ENCODE results near the gene SCAMP5.

SCAMP5 gene

DNA sequence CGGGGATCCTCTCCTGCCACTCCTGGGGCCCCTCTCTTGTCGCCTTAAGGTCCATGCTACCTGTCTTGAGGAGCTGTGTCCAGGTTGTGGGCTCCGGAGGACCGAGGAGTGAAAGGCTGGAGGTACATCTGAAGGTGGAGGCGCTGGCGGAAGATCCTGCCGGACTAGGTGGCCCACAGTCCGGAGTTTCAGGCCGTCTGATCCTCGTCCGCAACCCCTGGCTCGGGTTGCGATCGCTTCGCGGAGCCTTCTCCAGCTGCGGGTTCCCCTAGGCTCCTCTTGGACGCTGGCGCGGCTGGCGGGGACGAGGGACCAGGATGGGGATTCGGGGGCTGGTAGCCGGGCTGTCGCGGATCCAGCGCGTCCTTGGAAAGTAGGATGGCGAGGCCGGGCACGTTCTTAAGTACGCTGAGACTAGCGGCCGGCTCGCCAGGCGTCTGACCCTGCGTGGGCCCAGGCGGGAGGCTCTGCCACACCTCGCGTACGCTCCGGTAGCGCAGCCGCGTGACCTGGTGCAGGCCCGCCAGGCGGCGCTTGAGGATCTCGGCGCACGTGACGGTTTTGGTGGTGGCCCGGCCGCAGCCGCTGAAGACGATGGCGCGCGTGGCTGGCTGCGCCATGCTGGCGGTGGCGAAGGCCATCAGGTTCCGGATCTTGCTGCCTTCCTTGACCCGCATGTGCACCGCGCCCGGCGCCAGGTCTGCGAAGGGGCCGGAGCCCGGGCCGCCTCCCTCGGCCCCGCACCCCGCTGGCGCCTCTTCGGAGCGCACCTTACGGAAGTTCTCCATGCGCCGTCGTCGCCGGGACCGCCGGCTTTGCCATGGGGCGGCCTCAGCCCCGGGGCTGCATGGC lies 39.3 kb upstream of the SCAMP5 start:
- H3K4me3 ChIP-seq (ENCODE audit: low read length): peak overlapping the region; percentile 51
- DNase-seq (ENCODE audit: low read depth): peak; percentile 71
- TF ChIP-seq, protein P1, sequence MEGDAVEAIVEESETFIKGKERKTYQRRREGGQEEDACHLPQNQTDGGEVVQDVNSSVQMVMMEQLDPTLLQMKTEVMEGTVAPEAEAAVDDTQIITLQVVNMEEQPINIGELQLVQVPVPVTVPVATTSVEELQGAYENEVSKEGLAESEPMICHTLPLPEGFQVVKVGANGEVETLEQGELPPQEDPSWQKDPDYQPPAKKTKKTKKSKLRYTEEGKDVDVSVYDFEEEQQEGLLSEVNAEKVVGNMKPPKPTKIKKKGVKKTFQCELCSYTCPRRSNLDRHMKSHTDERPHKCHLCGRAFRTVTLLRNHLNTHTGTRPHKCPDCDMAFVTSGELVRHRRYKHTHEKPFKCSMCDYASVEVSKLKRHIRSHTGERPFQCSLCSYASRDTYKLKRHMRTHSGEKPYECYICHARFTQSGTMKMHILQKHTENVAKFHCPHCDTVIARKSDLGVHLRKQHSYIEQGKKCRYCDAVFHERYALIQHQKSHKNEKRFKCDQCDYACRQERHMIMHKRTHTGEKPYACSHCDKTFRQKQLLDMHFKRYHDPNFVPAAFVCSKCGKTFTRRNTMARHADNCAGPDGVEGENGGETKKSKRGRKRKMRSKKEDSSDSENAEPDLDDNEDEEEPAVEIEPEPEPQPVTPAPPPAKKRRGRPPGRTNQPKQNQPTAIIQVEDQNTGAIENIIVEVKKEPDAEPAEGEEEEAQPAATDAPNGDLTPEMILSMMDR (IDR thresholded peaks at IDR 0.05; ENCODE audit: insufficient read depth, low read depth, low read length, missing control alignments): peak; percentile 41

DNA sequence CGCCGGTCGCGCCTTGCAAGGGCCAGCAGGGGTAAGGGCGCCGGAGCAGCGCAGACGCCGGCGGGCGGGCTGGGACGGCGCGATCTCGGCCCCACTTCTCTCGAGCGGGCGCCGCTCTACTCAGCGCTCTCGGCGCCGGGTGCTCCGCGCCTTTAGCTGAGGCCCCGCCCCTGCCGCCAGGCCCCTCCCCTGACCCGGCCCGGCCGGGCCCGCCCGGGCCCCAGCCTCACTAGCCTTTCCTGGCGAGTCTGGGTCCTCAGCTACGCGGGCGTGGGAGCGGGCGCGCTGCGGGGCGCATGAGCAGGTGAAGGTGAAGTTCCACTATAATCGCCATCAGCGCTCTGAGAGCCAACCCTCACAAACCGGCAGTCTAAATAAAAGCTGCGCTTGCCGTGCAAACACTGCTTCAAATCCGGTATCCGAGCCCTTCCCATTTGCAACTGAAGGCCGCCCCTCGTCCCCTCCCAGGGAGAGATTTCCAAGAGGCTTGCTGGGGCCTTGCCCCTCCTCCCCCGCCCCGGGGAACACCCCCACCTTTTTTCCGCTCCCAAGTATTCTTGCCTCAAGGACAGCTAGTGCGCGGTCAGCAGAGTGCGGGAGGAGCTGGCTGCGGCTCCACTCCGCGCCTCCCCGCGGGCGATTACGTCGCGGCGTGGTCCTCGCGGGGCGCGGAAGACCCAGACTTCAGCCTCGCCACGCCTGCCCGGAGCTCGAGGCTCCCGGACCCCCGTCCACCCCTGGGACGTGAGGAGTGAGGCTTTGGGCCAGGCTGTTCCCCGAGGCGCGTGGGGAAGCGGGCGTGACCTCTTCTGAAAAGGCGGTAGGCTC lies 38.5 kb upstream of the SCAMP5 start, which contains the start of gene RPP25:
Gene RPP25 (minus strand): TSS at position 125 of the 828 bp plus-strand sequence. CDS start 189 bp downstream, outside the sequence.
- TF ChIP-seq, protein P1 (IDR thresholded peaks at IDR 0.05; ENCODE audit: insufficient read depth, low read depth, low read length, missing control alignments): no peak
- H3K4me3 ChIP-seq (ENCODE audit: low read length): peak within 1 kb of the TSS; percentile 51
- DNase-seq (ENCODE audit: low read depth): peak; percentile 71

DNA sequence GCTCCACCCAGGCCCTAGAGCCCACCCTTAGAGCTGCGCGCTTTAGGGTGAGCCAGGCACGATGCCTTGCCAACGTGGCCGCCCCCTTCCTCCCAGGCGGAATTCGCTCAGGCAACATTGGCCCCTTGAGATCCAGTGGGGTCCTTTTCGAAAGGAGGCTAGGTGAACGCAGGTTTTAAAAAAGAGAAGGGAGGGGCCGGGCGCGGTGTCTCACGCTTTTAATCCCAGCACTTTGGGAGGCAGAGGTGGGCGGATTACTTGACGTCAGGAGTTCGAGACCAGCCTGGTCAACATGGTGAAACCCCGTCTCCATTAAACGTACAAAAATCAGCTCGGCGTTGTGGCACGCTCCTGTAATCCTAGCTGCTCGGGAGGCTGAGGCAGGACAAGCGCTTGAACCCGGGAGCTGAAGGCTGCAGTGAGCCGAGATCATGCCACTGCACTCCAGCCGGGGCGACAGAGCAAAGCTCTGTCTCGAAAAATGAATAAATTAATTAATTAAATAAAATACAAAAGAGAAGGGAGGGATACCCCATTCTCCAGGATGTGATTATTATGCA lies 37.8 kb upstream of the SCAMP5 start:
- TF ChIP-seq, protein P1 (IDR thresholded peaks at IDR 0.05; ENCODE audit: insufficient read depth, low read depth, low read length, missing control alignments): no peak
- no peak for DNase-seq (ENCODE audit: low read depth)
- H3K4me3 ChIP-seq (ENCODE audit: low read length): peak overlapping the region; percentile 51

DNA sequence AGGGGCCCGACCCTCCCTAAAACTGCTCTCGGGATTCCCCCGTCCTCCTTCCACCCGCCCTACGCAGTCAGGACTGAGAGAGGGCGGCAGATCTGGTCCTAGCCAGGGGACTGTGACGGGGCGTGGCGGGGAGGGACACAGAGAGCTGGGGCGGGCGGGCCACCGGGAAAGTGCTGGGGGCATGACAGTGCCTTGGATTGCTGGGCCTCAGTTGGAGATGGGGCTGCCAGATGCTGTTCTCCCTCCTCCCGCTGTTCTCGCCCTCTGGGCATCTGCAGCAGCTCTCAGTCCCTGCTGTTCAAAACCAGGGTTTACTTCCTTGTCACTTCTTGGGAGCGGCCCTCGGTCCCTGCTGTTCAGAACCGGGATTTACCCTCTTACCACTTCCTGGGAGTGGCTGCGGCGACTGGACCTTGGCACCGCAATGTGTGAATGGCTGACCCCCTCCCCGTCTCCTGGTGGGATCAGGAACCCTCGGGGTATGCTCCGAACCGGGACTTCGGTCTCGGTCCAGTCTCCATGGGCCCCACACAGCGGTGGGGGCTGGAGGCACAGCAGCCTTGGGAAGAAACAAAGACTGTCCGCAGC lies 36.9 kb upstream of the SCAMP5 start:
- peak overlapping the region; percentile 15 for H3K4me3 ChIP-seq (ENCODE audit: low read length)
- peak; percentile 34 for DNase-seq (ENCODE audit: low read depth)
- TF ChIP-seq, protein P1 (IDR thresholded peaks at IDR 0.05; ENCODE audit: insufficient read depth, low read depth, low read length, missing control alignments): peak; percentile 23

DNA sequence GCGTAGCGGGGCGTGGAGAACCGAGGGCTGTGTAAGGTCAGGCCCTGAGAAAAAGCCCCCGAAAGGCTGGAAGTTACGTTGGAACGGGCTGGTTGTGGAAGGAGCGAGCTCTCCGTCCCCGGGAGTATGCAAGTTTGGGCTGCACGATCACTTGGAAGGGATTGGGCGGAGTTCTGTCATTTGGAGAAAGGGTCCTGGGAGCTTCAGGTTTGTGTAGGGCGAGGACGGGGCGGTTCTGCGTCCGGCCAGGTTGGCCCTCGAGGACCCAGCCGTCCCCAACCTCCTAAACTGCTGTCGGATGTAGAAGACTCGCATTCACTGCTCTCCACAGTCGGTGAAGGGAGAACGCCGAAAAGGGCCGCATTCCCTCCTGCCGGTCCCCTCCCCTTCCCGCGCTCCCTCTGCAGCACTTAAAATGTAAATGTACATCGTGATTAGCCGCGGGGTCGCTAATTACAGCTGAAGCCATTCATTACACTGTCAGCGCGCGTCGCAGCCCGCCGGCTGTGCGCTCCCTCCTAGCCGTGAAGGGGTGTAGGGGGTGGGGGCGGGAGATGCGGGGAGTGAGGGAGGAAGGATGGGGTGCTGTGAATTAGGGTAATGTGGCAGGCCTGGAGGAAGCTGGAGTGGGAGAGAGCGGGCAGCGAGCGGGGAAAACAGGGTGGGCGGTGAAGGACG lies 36.3 kb upstream of the SCAMP5 start:
- TF ChIP-seq, protein P1 (IDR thresholded peaks at IDR 0.05; ENCODE audit: insufficient read depth, low read depth, low read length, missing control alignments): no peak
- peak overlapping the region; percentile 15 for H3K4me3 ChIP-seq (ENCODE audit: low read length)
- DNase-seq (ENCODE audit: low read depth): no peak

DNA sequence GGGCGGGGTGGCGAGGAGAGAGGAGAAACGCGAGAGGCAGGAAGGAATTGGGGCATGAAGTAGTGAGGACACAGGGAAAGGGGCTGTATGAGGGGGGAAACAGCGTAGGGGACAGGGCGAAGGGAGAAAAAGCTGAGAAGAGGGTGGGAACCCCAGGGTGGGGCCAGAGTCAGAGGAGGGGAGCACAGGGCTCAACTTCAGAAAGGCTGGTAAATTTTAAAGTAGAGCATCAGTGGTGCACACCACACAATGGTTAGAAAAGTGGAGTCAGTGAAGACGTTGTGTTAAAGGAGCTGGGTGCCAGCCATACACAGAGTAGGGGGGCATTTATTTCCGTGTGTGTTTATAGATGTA lies 35.8 kb upstream of the SCAMP5 start:
- TF ChIP-seq, protein P1 (IDR thresholded peaks at IDR 0.05; ENCODE audit: insufficient read depth, low read depth, low read length, missing control alignments): no peak
- H3K4me3 ChIP-seq (ENCODE audit: low read length): no peak overlapping the region
- DNase-seq (ENCODE audit: low read depth): no peak

All from epithelial cell of esophagus (primary cell).